ENCODE results near the gene SSNA1.

DNA sequence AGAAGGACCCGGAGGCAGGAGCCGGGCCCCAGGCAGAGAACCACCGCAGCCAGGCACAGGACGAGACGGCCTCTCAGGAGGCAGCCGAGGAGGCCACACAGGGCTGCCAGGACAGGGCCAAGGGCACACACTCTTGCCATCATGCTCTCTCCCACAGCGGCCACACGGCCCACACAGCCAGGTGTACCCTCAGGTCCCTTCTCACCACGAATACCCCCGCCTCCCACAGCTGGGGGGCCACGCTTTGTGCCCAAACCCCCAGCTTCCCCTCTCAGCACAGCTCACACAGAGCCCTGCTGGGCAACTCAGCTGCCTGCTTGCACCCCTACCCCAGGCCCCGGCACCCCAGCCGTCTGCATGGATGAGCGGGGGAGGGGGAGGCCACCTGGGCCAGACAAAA lies 5.3 kb downstream of the SSNA1 start:
- TF ChIP-seq, protein P1, sequence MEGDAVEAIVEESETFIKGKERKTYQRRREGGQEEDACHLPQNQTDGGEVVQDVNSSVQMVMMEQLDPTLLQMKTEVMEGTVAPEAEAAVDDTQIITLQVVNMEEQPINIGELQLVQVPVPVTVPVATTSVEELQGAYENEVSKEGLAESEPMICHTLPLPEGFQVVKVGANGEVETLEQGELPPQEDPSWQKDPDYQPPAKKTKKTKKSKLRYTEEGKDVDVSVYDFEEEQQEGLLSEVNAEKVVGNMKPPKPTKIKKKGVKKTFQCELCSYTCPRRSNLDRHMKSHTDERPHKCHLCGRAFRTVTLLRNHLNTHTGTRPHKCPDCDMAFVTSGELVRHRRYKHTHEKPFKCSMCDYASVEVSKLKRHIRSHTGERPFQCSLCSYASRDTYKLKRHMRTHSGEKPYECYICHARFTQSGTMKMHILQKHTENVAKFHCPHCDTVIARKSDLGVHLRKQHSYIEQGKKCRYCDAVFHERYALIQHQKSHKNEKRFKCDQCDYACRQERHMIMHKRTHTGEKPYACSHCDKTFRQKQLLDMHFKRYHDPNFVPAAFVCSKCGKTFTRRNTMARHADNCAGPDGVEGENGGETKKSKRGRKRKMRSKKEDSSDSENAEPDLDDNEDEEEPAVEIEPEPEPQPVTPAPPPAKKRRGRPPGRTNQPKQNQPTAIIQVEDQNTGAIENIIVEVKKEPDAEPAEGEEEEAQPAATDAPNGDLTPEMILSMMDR (IDR thresholded peaks at IDR 0.05), result no peak
- no peak for TF ChIP-seq POLR2A (IDR thresholded peaks at IDR 0.05)
